GM21825 (cell line): ENCODE measurements around the gene ADAMTS19.

Source experiments
- ATAC-seq: cut with Tn5 transposase; IDR thresholded peaks from one replicate; pipeline ENCODE4 v1.9.1; 2021; ENCODE audit warnings: mild to moderate bottlenecking, moderate library complexity; ENCODE audit not compliant: unreplicated experiment

The ADAMTS19 gene

DNA sequence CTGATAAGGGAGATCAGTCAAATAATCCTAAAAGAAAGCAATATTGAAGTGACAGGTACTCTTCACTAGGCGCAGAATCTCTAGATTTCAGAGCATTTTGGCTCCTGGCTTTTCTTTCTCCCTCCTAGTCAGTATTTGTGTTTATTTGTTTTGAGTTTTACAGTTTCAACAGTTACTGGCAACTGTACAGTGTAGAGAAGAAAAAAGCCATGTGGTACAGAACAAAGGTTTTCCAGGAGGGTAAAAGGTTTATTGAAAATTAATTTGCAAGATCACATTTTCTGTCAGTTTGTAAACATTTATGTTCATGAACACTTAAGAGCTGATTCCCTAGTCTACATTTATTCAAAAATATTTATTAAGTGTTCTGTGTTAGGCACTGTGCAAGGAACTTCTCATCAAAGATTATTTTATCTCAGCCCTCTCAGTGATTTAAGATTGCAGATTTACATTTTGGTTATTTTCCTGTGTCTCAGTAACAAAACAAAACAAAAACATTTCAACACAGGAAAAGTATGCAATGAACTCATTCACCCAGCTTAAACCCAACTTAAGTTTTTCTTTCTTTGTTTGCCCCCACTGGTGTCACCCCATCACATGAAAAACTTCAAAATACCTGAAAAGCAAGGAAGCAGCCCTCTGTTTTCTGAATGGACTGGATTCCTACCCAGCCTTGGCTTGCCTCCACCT is 300.7 kb downstream of the ADAMTS19 start:
- no peak for ATAC-seq

GRCh38 chr5:129763651-129764050 is 303.6 kb downstream of the ADAMTS19 start:
- no peak for ATAC-seq

DNA sequence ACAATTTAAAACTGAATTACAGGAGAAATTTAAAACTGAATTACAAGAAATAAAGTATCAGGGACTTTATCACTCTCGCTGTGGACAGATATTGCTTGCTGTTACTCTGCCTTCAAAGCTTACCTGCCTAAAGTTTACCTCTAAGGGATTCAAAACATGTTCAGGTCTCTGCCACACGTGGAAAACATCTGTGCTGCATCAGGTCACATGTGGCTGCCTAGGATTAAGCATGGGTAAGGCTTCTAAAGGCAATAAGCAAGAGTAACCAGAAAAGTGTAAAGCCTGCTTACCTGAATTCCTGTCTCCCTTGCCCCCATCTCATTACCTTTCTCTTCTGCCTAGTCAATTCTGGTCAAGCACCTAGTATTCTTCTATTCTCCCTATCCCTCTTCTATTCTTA is 306.7 kb downstream of the ADAMTS19 start:
- no peak for ATAC-seq

DNA sequence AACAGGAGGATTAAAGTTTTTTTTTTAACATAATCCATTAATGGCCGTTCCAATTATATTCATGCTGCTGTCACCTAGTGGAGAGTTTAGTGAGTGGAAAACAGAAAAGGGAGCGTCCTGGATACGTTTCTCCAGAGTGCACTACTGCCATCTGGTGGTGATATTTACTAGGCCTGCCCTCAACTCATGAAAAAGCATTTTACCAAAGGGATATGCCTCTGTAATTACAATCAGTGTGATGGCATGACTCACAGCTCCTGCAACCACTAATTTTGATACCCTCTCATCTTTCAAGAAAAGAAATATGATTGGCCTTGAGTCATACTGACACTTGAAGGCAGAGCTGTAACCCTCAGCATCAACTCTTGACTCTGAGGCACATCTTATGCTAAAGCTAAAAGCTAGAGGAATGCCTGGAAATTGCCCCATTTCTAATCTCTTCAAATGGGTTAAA is 307.9 kb downstream of the ADAMTS19 start:
- peak; percentile 94 for ATAC-seq

DNA sequence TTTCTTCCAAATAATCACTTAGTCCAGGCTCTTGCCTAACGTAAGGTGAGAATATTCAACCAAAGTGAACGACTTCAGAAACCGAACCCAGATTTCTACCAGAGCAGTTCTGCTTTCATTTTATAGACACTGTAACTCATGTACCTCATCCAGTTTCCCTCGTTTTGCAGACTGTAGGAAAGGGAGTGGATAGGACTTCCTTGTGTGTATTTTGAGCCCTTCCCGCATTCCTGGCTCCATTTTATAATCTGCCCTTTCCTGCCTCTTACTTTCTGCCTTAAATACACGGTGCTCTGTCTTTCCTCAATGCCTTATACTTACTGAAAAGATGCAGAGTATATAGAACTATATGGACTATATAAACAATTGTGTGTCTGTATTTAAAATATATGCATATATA is 308.6 kb downstream of the ADAMTS19 start:
- ATAC-seq, result no peak

- ATAC-seq, result no peak
Observed at GRCh38 chr5:129770024-129770820, 310.1 kb downstream of the ADAMTS19 start.

- ATAC-seq, result peak; percentile 63
Observed at GRCh38 chr5:129771058-129771838, 311.1 kb downstream of the ADAMTS19 start.

DNA sequence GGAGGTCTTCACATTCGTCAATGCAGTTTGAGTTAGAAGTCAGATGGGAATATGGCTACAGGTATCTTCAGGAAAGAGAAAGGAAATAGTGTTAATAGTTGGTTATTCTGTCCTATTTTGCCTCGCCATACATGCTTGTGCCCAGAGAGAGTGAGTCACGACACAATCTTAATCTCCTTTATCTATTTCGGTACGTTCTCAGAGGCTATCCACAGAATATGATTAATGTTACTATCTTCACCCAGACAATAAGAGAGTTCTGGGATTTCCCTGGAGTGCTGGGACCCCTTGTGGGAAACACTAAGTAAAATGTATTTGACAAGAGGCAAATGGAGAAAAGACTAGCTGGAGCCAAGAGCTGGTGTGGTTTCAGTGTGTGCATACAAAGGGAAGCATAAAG is 313.3 kb downstream of the ADAMTS19 start:
- no peak for ATAC-seq

GRCh38 chr5:129781594-129781993 is 321.5 kb downstream of the ADAMTS19 start:
- no peak for ATAC-seq
